Stimulated activated naive CD8-positive, alpha-beta T cell treated with anti-CD3 and anti-CD28 coated beads, Interleukin-15, Interleukin-2, amounts not matched to agents 100 ng/mL and 50 ng/mL, for 24 hours (primary cell): Measurements from ENCODE around the gene KNDC1.
A peak's percentile ranks its signal among the peaks of the same experiment; 100 is the strongest.

Source experiments
- H3K27ac Mint-ChIP-seq: one replicate; pipeline ENCODE4 v1.8.0; 2021; ENCODE audit warnings: mild to moderate bottlenecking, mixed read lengths
- H3K27me3 Mint-ChIP-seq: one replicate; pipeline ENCODE4 v1.8.0; 2021; ENCODE audit warnings: mixed read lengths
- H3K36me3 Mint-ChIP-seq: one replicate; pipeline ENCODE4 v1.8.0; 2021; ENCODE audit warnings: low read depth, mixed read lengths
- H3K4me1 Mint-ChIP-seq: one replicate; pipeline ENCODE4 v1.8.0; 2021; ENCODE audit warnings: low read depth, mixed read lengths
- H3K4me3 Mint-ChIP-seq: one replicate; pipeline ENCODE4 v1.8.0; 2021; ENCODE audit warnings: mild to moderate bottlenecking, mixed read lengths
- H3K9me3 Mint-ChIP-seq: one replicate; pipeline ENCODE4 v1.8.0; 2021; ENCODE audit warnings: mixed read lengths

KNDC1 gene

GRCh38 chr10:133242611-133243356 lies 82.8 kb downstream of the KNDC1 start:
- no peak overlapping the region for H3K4me3 Mint-ChIP-seq
- H3K4me1 Mint-ChIP-seq: peaks cover 18% of the 10 kb centered on the region
- H3K27ac Mint-ChIP-seq: no peak overlapping the region
- H3K27me3 Mint-ChIP-seq: peaks cover 37% of the 10 kb centered on the region
- H3K9me3 Mint-ChIP-seq: no peaks in the 10 kb centered on the region
- no peaks in the 10 kb centered on the region for H3K36me3 Mint-ChIP-seq

GRCh38 chr10:133243593-133243992 lies 83.6 kb downstream of the KNDC1 start:
- Mint-ChIP-seq H3K9me3 (no peaks in the 10 kb centered on the region), H3K27ac (no peak overlapping the region), H3K4me1 (peaks cover 18% of the 10 kb centered on the region), H3K27me3 (peaks cover 32% of the 10 kb centered on the region), H3K4me3 (no peak overlapping the region), H3K36me3 (no peaks in the 10 kb centered on the region)

- no peak overlapping the region for H3K27ac Mint-ChIP-seq
- H3K4me1 Mint-ChIP-seq: peaks cover 17% of the 10 kb centered on the region
- no peak overlapping the region for H3K4me3 Mint-ChIP-seq
- H3K9me3 Mint-ChIP-seq: no peaks in the 10 kb centered on the region
- peaks cover 20% of the 10 kb centered on the region for H3K27me3 Mint-ChIP-seq
- H3K36me3 Mint-ChIP-seq: no peaks in the 10 kb centered on the region
Measured at GRCh38 chr10:133245439-133246235, 85.6 kb downstream of the KNDC1 start.

GRCh38 chr10:133246236-133246626 lies 86.2 kb downstream of the KNDC1 start:
- Mint-ChIP-seq H3K9me3 (no peaks in the 10 kb centered on the region), H3K27me3 (peaks cover 14% of the 10 kb centered on the region), H3K27ac (no peak overlapping the region), H3K4me1 (peaks cover 11% of the 10 kb centered on the region), H3K36me3 (no peaks in the 10 kb centered on the region), H3K4me3 (no peak overlapping the region)

- Mint-ChIP-seq H3K36me3 (no peaks in the 10 kb centered on the region), H3K27ac (no peak overlapping the region), H3K4me1 (no peaks in the 10 kb centered on the region), H3K4me3 (no peak overlapping the region), H3K9me3 (no peaks in the 10 kb centered on the region), H3K27me3 (peaks cover 4% of the 10 kb centered on the region)
Measured at GRCh38 chr10:133247681-133248333, 87.8 kb downstream of the KNDC1 start.

GRCh38 chr10:133248334-133248715 lies 88.3 kb downstream of the KNDC1 start:
- Mint-ChIP-seq H3K36me3 (no peaks in the 10 kb centered on the region), H3K27ac (no peak overlapping the region), H3K4me1 (no peaks in the 10 kb centered on the region), H3K27me3 (no peaks in the 10 kb centered on the region), H3K9me3 (no peaks in the 10 kb centered on the region), H3K4me3 (no peak overlapping the region)

- no peak overlapping the region for H3K4me3 Mint-ChIP-seq
- no peaks in the 10 kb centered on the region for H3K27me3 Mint-ChIP-seq
- no peaks in the 10 kb centered on the region for H3K9me3 Mint-ChIP-seq
- H3K36me3 Mint-ChIP-seq: no peaks in the 10 kb centered on the region
- no peaks in the 10 kb centered on the region for H3K4me1 Mint-ChIP-seq
- no peak overlapping the region for H3K27ac Mint-ChIP-seq
Measured at GRCh38 chr10:133249094-133249780, 89.2 kb downstream of the KNDC1 start.

- Mint-ChIP-seq H3K9me3 (no peaks in the 10 kb centered on the region), H3K36me3 (no peaks in the 10 kb centered on the region), H3K27ac (peak overlapping the region; percentile 0), H3K4me3 (no peak overlapping the region), H3K4me1 (no peaks in the 10 kb centered on the region), H3K27me3 (no peaks in the 10 kb centered on the region)
Measured at GRCh38 chr10:133249975-133250754, 90.1 kb downstream of the KNDC1 start.

- H3K4me3 Mint-ChIP-seq: no peak overlapping the region
- H3K9me3 Mint-ChIP-seq: no peaks in the 10 kb centered on the region
- H3K4me1 Mint-ChIP-seq: peaks cover 3% of the 10 kb centered on the region
- no peaks in the 10 kb centered on the region for H3K36me3 Mint-ChIP-seq
- H3K27me3 Mint-ChIP-seq: no peaks in the 10 kb centered on the region
- H3K27ac Mint-ChIP-seq: no peak overlapping the region
Measured at GRCh38 chr10:133251388-133252222, 91.6 kb downstream of the KNDC1 start.

GRCh38 chr10:133252223-133252552 lies 92.2 kb downstream of the KNDC1 start:
- no peaks in the 10 kb centered on the region for H3K27me3 Mint-ChIP-seq
- no peaks in the 10 kb centered on the region for H3K36me3 Mint-ChIP-seq
- H3K4me3 Mint-ChIP-seq: no peak overlapping the region
- no peaks in the 10 kb centered on the region for H3K9me3 Mint-ChIP-seq
- H3K27ac Mint-ChIP-seq: no peak overlapping the region
- peaks cover 7% of the 10 kb centered on the region for H3K4me1 Mint-ChIP-seq

- H3K27ac Mint-ChIP-seq: no peak overlapping the region
Measured at GRCh38 chr10:133253361-133253955, 93.4 kb downstream of the KNDC1 start.

GRCh38 chr10:133254421-133255120 lies 94.6 kb downstream of the KNDC1 start:
- Mint-ChIP-seq H3K36me3 (peaks cover 4% of the 10 kb centered on the region), H3K4me3 (no peak overlapping the region), H3K9me3 (no peaks in the 10 kb centered on the region), H3K27me3 (peaks cover 4% of the 10 kb centered on the region), H3K27ac (no peak overlapping the region), H3K4me1 (peaks cover 28% of the 10 kb centered on the region)

More at GRCh38 chr10:133253361-133253955, 93.4 kb downstream of the KNDC1 start:
- Mint-ChIP-seq H3K9me3 (no peaks in the 10 kb centered on the region), H3K27me3 (no peaks in the 10 kb centered on the region), H3K36me3 (no peaks in the 10 kb centered on the region), H3K4me1 (peaks cover 20% of the 10 kb centered on the region), H3K4me3 (no peak overlapping the region)

- Mint-ChIP-seq H3K27ac (no peak overlapping the region), H3K9me3 (no peaks in the 10 kb centered on the region), H3K4me1 (peaks cover 36% of the 10 kb centered on the region), H3K4me3 (no peak overlapping the region), H3K27me3 (peaks cover 4% of the 10 kb centered on the region), H3K36me3 (peaks cover 4% of the 10 kb centered on the region)
Measured at GRCh38 chr10:133255323-133255722, 95.3 kb downstream of the KNDC1 start.
